Left renal pelvis (tissue), 4 donors: Measurements from ENCODE around the gene GABPA. TPM values are rescaled to one million over a fixed set of nuclear protein-coding genes. Genes with fewer than 3 reads are reported as not detected.

Experiments
- DNase-seq, 4 donors: peaks; one replicate each; pipeline ENCODE4 v3.0.0-alpha.2; 2013; ENCODE audit warnings: low read depth in 4 of 4, low spot score in 3 of 4
- polyA plus RNA-seq, 4 donors: library from polyadenylated mRNA; unstranded; fragments of 120-200 nt; gene quantifications; one replicate each; pipeline ENCODE4 v1.2.1, GENCODE V29; 2013; ENCODE audit not compliant: insufficient read length in 4 of 4

The GABPA gene
- polyA plus RNA-seq, 4 donors = 44.8 to 61.3 (median 53.2) TPM

DNA sequence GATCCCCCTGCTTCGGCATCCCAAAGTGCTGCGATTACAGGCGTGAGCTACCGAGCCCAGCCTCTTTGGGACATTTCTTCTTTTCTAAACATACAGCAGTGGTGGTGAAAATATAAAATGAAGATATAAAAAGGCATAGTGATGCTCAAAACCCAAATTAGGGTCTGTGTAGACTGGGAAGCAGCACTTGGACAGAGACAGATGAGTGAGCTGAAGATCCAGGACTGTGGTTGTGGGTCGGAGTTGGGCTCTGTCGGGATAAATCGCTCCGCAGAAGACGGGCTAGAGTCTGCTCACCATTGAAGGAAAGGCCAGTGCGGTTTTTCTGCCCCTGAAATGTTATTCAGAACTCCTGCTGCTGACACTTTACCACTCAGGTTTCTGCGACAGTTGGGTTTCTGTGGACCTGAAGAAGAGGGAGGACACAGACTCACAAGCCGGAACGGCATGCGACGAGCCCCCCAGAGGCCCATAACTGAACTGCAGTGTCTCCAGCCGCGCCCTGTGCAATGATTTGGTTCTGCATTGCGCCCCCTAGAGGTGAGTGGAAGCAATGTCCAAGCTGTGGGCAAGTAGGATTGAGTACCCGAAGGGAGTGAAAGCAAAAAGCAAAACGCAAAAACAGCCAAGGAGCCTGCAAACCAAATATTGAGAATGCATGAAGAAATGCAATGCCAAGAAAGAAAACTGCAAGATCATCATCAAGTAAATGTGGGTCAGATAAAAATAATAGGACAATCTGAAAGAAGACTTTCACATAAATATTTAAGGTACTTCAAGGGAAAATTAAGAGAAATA lies 66.6 kb downstream of the GABPA start:
- peak in 1 of 4 donors; percentile 50 for DNase-seq

DNA sequence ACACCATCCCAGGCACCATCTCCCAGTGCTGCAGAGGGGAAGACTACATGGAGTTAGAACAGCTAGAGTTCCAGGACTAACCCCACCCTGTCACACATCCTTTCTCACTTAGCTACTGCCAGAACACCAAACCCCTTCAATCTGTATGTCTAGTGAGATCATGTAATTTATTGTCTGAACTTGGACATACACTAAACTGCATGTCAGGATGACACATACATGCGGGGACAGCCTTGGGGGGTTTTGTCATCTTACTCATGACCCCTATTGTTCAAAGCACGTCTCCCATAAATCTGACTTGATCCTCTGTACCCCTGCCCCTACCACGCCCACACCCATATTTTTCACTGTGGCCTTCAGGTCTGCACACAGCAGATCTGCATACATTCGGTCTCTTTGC lies 71.3 kb downstream of the GABPA start:
- DNase-seq = no peak

GRCh38 chr21:25807191-25807590 lies 72.4 kb downstream of the GABPA start:
- no peak for DNase-seq

DNA sequence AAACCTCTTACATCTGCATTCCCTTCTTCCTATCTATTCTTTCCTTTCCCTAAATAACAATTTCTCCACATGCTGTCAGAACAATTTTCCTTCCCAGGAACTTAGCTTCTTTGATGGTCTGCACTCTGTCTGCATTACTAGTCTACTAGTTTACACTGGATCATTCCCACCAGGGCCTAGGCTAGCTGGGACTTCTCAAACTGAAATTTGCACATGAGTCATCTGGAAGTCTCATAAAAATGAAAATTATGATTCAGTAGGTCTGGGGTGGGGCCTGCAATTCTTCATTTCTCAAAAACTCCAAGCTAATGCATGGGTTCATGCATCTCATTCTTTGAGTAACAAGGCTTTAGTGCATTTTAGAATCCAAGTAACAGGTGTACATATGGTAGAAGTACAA lies 74.2 kb downstream of the GABPA start:
- no peak for DNase-seq

- no peak for DNase-seq
Measured at GRCh38 chr21:25811186-25811585, 76.4 kb downstream of the GABPA start.

DNA sequence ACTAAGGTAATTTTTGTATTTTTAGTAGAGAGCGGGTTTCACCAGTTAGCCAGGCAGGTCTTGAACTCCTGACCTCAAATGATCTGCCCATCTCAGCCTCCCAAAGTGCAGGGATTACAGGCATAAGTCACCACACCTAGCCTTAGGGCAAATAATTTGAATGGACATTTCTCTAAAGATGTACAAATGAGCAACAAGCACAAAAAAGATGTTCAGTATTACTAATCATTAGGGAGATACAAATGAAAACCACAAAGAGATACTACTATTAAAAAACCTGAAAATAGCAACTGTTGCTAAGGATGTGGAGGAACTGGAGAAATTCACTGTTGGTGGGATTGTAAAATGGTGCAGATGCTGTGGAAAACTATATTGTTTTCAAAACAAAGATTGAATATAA lies 79.1 kb downstream of the GABPA start:
- DNase-seq = no peak

DNA sequence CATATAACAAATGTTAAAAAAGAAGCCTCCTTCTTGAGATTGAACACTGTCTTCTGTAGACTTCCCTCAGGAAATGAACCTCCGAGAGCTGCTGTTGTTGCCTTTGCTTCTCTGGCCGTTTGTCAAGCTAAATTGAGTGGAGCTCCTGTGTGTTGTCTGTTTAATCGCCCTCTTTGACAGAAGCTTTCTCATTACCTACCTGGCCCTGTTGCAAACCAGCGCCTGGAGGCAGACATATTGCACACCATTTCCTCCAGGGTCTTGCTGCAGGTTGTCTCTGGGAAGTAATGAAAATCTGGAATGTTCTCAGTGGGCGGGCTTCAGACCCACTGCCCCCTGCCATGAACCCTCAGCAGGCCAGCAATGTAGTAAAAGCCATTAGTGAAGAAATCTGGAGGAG lies 83.3 kb downstream of the GABPA start:
- DNase-seq = no peak

- no peak for DNase-seq
Measured at GRCh38 chr21:25818551-25818950, 83.8 kb downstream of the GABPA start.

Other genes with a start within 250 kb of the GABPA start
- gene MRPL39, start 127.5 kb upstream of the GABPA start, polyA plus RNA-seq = 10 to 100 TPM; 30.0 to 50.3 (median 38.6) TPM
- 10 to 100 TPM; 11.8 to 63.2 (median 16.5) TPM for gene JAM2, start 95.7 kb upstream of the GABPA start, polyA plus RNA-seq
- 100 to 1,000 TPM; 157 to 272 (median 233) TPM for gene ATP5PF, start 68 bp upstream of the GABPA start, polyA plus RNA-seq